ENCODE measurements around the gene TRPM3. TPM values are rescaled to one million over a fixed set of nuclear protein-coding genes. Genes with fewer than 3 reads are reported as not detected.

TRPM3 gene
- total and polyA plus RNA-seq, 2 of the 8 experiments (the other 6 are each of a cell fraction or from before 2014, with no cell fraction given) = 2.4 to 10.9 TPM

DNA sequence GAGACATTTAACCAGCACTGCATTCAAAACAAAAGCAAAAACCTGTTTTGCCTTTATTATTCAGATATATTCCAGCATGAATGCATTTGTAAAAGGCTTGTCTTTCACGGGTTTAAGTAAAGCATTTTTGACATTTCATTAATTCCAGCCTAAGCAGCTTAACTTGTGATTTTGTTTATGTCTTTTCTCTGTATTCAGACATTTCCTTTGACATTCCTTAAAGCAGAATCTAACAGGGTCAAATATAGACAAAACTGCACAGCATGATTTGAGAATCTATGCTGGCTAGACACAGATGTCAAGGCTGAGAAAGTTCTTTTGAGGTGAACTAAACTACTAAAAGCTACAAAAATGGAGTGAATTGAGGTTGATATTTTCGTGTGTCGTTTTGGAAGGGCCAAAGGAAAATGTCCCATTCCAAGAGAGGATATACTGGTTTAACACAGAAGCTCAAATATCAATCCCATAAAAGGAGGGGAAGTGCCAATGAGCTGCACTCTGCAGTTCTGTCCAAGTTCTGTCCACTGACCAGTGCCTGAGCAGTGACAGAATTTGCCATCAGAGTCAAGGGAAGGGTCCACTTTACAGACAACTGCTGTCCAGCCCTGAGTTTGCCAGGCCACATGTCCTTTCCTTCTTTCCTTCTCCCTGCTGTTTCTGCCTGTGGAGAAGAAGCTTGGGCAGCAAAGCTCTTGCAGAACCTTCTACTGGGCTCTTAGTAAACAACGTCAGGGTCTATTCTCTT lies 508.2 kb downstream of the TRPM3 start:
- no peak overlapping the region for H2BK12ac ChIP-seq (ENCODE audit: low read depth, low read length)
- 79% methylated on average over 4 of the region's 4 CpGs; no CpG with 5 or more reads in 1 of the 2 experiments for WGBS, 2 experiments (ENCODE audit: extremely low coverage in 1 of 2, insufficient coverage in 1 of 2, insufficient read length in 1 of 2, insufficient replicate concordance in 2 of 2, low coverage in 1 of 2, low lambda C conversion rate in 2 of 2, missing lambda C conversion rate in 1 of 2)
- TF ChIP-seq RBBP5 (IDR thresholded peaks at IDR 0.05; ENCODE audit: borderline replicate concordance, low read depth, low read length) (no peak), RAD21 (IDR thresholded peaks at IDR 0.05 in 1 of 2, conservative IDR thresholded peaks at IDR 0.05 in 1 of 2; ENCODE audit: low read depth in 2 of 2, low read length in 2 of 2) (no peak), HDAC2 (IDR thresholded peaks at IDR 0.05; ENCODE audit: borderline replicate concordance in 1 of 2, low read depth in 2 of 2, low read length in 2 of 2) (no peak), SIN3A (conservative IDR thresholded peaks at IDR 0.05 in 1 of 2, IDR thresholded peaks at IDR 0.05 in 1 of 2; ENCODE audit: low read depth in 1 of 2, low read length in 2 of 2) (no peak), KDM4A (IDR thresholded peaks at IDR 0.05; ENCODE audit: low read depth, low read length, severe bottlenecking) (no peak), SIRT6 (IDR thresholded peaks at IDR 0.05; ENCODE audit: low read length) (no peak)
- TF ChIP-seq, protein P1, sequence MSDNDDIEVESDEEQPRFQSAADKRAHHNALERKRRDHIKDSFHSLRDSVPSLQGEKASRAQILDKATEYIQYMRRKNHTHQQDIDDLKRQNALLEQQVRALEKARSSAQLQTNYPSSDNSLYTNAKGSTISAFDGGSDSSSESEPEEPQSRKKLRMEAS (IDR thresholded peaks at IDR 0.05) = no peak
- no peak overlapping the region for H2AK5ac ChIP-seq (ENCODE audit: low read depth, low read length)
- H3K4me3 ChIP-seq (ENCODE audit: extremely low read depth in 1 of 4, insufficient read depth in 2 of 4, low read depth in 3 of 4, low read length in 4 of 4) = no peak overlapping the region
- H2BK15ac ChIP-seq (ENCODE audit: low read length) = no peak overlapping the region
- H3K9me3 ChIP-seq (ENCODE audit: insufficient read depth in 2 of 2, low read depth in 1 of 2, low read length in 1 of 2) = no peaks in the 10 kb centered on the region
- no peaks in the 10 kb centered on the region for H3K23me2 ChIP-seq (ENCODE audit: low read depth, low read length)
- no peak overlapping the region for H3K27ac ChIP-seq (ENCODE audit: low read depth, low read length)
- FAIRE-seq (no peak), DNase-seq (ENCODE audit: low read depth in 1 of 2, low spot score in 2 of 2) (no peak)
- H3K18ac ChIP-seq (ENCODE audit: extremely low read depth, low read length) = no peak overlapping the region
- no peaks in the 10 kb centered on the region for H3K4me1 ChIP-seq (replicated peaks in 1 of 4; ENCODE audit: control insufficient read depth in 3 of 4, insufficient read depth in 4 of 4, low read length in 3 of 4)
- no peak overlapping the region for H4K91ac ChIP-seq (replicated peaks; ENCODE audit: insufficient read length, low read length)
- H4K20me1 ChIP-seq (replicated peaks in 1 of 2; ENCODE audit: control insufficient read depth in 1 of 2, insufficient read depth in 2 of 2, low read length in 2 of 2) = no peaks in the 10 kb centered on the region
- H3K79me2 ChIP-seq (ENCODE audit: control insufficient read depth in 1 of 2, insufficient read depth in 2 of 2, low read length in 2 of 2) = no peaks in the 10 kb centered on the region
- H3K27me3 ChIP-seq (replicated peaks in 1 of 4; ENCODE audit: control insufficient read depth in 3 of 4, extremely low read depth in 1 of 4, insufficient read depth in 3 of 4, low read length in 3 of 4) = no peaks in the 10 kb centered on the region
- H3K4ac ChIP-seq (replicated peaks; ENCODE audit: insufficient read length, low read depth, low read length) = no peak overlapping the region
- ChIA-PET CTCF (ENCODE audit: partially characterized antibody) (interaction anchor here (0.6 to 3.0 kb wide), 4 partner anchors 11 to 460 kb away, joined by 3 to 14 read pairs (median 4); no protein-coding TSS in a partner anchor), POLR2A (ENCODE audit: partially characterized antibody) (no interaction called here)
- no peak overlapping the region for H4K5ac ChIP-seq (ENCODE audit: insufficient read length, low read depth, low read length)
- no peak overlapping the region for H4K8ac ChIP-seq (ENCODE audit: extremely low read depth, insufficient read depth, low read length)
- H3K36me3 ChIP-seq (ENCODE audit: control insufficient read depth in 2 of 4, insufficient read depth in 4 of 4, low read length in 3 of 4) = peaks cover 0 to 3% (median 0%) of the 10 kb centered on the region in 4 experiments; a peak in 2 of 8 replicates
- H2BK20ac ChIP-seq (ENCODE audit: low read length) = no peak overlapping the region
- no peaks in the 10 kb centered on the region for H3K79me1 ChIP-seq (ENCODE audit: low read depth, low read length)
- H3K56ac ChIP-seq (replicated peaks; ENCODE audit: insufficient read length, low read depth, low read length) = no peak overlapping the region
- H3K4me2 ChIP-seq (ENCODE audit: insufficient read depth in 1 of 2, low read depth in 2 of 2, low read length in 2 of 2) = no peak overlapping the region
- H2BK5ac ChIP-seq (ENCODE audit: low read depth, low read length) = no peak overlapping the region
- no peak overlapping the region for H2AFZ ChIP-seq (ENCODE audit: low read length)
- no peak overlapping the region for H3K9ac ChIP-seq (replicated peaks in 1 of 4; ENCODE audit: extremely low read depth in 1 of 4, low read depth in 3 of 4, low read length in 3 of 4)
- H3K23ac ChIP-seq (ENCODE audit: insufficient read length) = no peak overlapping the region
- no peak overlapping the region for H3K14ac ChIP-seq (ENCODE audit: insufficient read length)
- H2BK120ac ChIP-seq (replicated peaks; ENCODE audit: low read depth, low read length) = no peak overlapping the region

Data from H1 (cell line).